AG04449 (cell line): ENCODE measurements around the gene PPDPF.
"Not testable (repeated sequence)": the region's sequence is repeated elsewhere in the genome, so short reads cannot be mapped to it uniquely, and the experiment has no call there.

Experiments
- CTCF ChIA-PET: fragments of 350-600 bp; formaldehyde crosslinking; extraction: SDS; loops from one replicate; lab custom pipeline; 2021; ENCODE audit warnings: antibody characterized with exemption; lab: Yijun Ruan, JAX
- POLR2A ChIA-PET: fragments of 400-600, 350-600 bp; formaldehyde crosslinking; extraction: SDS; loops from one replicate; lab custom pipeline; 2020; ENCODE audit warnings: antibody characterized with exemption, inconsistent platforms; lab: Yijun Ruan, JAX
- DNase-seq: peaks from one replicate; pipeline ENCODE4 v3.0.0-alpha.2; 2010; ENCODE audit warnings: low read depth, low spot score
- H3K4me3 ChIP-seq: 2 replicates; pipeline ENCODE4 v1.5.1; 2011; ENCODE audit warnings: low read depth, mild to moderate bottlenecking, control low read depth, low read length
- TF ChIP-seq, protein P1 (sequence below): IDR thresholded peaks from one replicate; pipeline ENCODE4 v1.5.1; 2011; ENCODE audit warnings: mild to moderate bottlenecking, moderate library complexity, low read length, control low read depth, inconsistent platforms; ENCODE audit not compliant: insufficient read depth; ENCODE audit errors: missing control alignments

The PPDPF gene

DNA sequence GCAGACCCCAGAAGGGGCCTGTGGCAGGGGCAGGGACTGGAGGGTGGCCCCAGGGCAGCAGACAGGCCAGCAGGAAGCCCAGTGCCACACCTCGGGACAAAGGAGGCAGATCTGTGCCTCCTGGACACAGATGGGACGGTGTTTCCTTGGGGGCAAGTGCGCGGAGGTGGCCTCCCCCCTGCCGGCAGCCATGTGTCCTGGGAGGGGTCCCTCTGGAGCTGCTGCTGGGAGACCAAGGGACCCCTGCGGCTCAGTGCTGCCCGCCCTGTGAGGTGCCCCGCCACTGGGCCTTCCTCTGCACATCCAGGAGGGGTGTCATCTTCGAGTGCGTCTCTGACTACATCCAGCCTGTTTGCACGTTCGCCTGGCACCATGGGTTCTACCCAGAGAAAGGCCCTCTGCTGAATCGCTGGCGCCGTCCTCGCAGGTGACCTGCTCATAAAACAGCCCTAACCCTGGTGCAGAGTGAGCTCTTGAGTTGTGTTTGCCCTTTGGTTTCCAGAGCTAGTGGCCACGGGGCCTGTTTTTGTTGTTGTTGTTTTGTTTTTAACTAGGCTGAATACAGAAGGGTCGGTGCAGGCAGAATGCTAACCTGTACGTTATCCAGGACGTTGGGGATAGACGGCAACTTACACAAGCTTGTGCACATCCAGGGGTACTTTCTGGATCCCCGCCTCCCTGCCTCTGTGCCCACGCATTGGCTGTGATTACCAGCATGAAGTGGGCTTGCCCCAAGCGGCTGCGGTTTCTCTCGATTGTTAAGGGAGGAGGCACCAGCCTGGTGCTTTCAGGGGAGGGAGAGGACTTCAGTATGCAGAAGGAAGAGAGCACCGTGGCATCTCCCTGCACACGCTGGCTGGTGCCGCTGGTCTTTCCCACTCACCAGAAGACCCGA lies 46.8 kb upstream of the PPDPF start:
- no peak overlapping the region for H3K4me3 ChIP-seq
- ChIA-PET CTCF (interaction anchor here (2.1 kb wide), 1 partner anchor 22 kb away, joined by 10 read pairs; no protein-coding TSS in a partner anchor), POLR2A (no interaction called here)
- TF ChIP-seq, protein P1, sequence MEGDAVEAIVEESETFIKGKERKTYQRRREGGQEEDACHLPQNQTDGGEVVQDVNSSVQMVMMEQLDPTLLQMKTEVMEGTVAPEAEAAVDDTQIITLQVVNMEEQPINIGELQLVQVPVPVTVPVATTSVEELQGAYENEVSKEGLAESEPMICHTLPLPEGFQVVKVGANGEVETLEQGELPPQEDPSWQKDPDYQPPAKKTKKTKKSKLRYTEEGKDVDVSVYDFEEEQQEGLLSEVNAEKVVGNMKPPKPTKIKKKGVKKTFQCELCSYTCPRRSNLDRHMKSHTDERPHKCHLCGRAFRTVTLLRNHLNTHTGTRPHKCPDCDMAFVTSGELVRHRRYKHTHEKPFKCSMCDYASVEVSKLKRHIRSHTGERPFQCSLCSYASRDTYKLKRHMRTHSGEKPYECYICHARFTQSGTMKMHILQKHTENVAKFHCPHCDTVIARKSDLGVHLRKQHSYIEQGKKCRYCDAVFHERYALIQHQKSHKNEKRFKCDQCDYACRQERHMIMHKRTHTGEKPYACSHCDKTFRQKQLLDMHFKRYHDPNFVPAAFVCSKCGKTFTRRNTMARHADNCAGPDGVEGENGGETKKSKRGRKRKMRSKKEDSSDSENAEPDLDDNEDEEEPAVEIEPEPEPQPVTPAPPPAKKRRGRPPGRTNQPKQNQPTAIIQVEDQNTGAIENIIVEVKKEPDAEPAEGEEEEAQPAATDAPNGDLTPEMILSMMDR: no peak
- no peak for DNase-seq

DNA sequence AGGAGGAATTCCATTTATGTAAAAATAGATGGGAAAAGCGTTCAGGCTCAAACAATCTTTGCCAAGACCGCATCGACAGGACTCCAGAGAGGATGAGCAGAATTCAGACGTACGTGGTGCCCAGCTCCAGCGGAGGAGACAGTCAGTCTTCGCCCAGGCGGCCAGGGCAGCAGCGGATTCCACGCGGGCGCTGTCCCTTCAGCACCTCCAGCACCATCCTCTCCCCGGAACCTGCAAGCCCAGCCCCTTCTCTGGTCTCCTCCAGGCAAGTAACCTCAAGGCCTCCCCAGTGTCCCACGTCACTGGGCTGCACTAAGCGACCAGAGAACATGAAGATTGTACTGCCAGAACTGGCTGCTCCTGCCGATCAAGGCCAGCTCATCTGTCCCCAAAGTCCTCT lies 45.4 kb upstream of the PPDPF start:
- TF ChIP-seq, protein P1: no peak
- no peak for DNase-seq
- no peak overlapping the region for H3K4me3 ChIP-seq
- CTCF ChIA-PET: interaction anchor here (0.7 to 2.1 kb wide), 2 partner anchors 10 to 21 kb away, joined by 3 to 10 read pairs; no protein-coding TSS in a partner anchor
- POLR2A ChIA-PET: no interaction called here

DNA sequence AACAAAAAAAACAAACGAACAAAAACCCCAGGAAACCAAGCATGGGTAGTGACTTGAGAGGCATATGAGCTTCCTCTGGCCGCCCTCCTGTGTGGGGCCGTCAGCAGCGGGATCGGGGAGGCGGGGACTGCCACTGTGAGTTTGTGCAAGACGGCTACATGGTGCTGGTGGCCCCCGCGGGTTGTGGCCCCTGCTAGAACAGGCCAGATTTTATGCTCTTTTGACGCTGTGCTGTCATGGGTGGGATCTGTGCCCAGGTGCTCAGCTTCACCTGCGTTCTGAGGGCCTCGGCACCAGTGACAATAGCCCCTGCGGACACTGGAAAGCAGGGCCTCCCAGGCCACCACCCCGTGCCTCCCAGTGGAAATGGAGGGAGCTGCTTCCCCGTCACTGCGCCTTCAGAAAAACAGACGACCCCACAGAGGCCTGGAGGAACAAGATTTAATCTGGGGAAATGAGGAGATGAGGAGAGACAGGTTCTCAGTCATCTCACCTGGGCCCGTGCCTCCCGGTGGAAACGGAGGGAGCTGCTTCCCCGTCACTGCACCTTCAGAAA lies 43.4 kb upstream of the PPDPF start:
- ChIA-PET POLR2A (no interaction called here), CTCF (interaction anchor here (3.5 kb wide), 1 partner anchor 19 kb away, joined by 15 read pairs; no protein-coding TSS in a partner anchor)
- TF ChIP-seq, protein P1: no peak
- no peak for DNase-seq
- H3K4me3 ChIP-seq: no peak overlapping the region

DNA sequence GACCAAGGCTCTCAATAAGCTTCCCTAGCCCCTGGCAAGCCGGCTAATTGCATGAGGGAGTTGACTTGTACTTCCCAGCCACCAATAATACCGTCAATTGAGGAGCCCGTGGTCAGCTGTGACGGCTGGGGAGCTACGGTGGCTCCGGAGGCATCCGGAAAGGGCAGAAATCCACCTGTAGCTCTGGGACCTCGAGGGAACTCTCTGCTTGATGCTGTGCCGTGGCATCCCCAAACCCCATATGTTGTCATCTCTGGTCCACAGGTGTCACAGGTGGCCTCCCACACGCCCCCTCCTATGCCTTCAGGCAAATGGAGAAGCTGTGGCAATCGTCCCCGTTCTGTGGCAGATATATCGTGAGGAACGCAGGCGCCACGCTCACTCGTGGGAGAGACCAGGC lies 42.6 kb upstream of the PPDPF start:
- ChIA-PET CTCF (interaction anchor here (1.4 to 3.5 kb wide), 2 partner anchors 18 to 43 kb away, joined by 4 to 15 read pairs; no protein-coding TSS in a partner anchor), POLR2A (no interaction called here)

DNA sequence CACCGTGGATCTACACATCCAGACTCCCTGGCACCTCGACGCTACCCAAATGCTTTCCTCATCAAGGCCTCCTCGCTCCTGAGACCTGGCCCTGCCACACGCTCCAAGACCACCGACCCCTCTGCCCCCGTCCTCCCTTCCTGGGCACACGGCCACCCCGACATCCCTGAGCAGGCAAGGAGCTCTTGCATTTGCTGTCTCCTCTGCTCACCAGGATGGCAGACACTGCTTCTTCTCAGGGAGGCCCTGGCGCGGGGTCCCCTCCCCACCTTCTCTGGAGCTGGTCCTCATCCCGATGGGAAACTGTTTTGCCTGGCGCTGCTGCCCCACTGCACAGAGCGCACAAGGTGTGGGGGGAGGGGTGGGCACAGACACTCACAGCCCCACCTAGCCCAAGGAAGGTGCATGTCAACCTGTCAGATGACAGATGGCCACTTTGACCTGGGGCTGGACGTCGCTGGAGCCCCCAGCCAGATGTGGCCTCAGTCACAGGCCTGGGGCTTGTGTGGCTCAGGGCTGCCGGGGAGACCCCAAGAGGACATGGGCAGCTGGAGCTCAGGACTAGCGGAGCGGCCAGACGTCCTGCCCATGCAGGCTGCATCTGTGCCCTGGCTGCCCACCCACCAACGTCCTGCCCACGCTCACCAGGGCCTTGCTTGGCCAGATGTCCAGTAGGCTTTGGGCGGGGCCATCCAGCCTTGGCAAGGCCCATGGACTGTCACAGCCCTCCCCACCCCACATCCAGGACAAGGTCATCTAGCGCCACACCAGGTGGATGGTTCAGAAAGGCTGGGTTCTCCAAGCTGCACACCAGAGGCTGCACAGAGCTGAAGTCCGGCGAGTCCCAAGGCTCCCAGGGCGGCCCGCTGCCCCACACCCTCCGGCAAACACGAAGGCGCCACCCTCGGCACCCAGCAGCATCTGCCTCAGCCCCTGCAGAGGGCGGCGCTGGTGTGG lies 41.9 kb upstream of the PPDPF start:
- ChIA-PET CTCF (interaction anchor here (1.4 to 3.5 kb wide), 2 partner anchors 18 to 44 kb away, joined by 4 to 15 read pairs; no protein-coding TSS in a partner anchor), POLR2A (no interaction called here)
- H3K4me3 ChIP-seq: no peak overlapping the region
- TF ChIP-seq, protein P1: no peak
- DNase-seq: no peak

More for the DNA sequence above, 42.6 kb upstream of the PPDPF start:
- TF ChIP-seq, protein P1: no peak
- no peak overlapping the region for H3K4me3 ChIP-seq
- DNase-seq: no peak

DNA sequence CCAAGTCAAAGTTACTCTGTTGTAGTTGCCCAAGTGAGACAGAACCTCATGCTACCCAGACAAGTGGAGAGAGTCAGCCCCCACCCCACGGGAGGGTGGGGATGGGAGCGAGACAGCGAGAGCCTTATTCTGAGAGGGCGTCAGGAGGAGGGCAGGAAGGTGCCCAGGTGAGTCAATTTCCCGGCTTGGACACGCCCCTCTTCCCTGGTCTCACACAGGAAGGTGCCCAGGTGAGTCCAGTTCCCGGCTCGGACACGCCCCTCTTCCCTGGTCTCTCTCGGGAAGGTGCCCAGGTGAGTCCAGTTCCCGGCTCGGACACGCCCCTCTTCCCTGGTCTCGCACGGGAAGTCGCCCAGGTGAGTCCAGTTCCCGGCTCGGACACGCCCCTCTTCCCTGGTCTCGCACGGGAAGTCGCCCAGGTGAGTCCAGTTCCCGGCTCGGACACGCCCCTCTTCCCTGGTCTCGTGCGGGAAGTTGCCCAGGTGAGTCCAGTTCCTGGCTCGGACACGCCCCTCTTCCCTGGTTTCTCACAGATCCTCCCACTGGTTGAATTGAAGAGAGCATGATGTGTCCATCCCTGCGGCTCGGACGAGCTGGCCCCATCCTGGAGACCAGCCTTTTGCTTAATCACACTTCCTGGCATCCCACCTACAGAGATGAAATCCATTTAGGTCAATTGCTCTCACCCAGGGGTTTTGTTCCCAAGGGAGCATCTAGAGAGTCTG lies 40.7 kb upstream of the PPDPF start:
- DNase-seq, POLR2A ChIA-PET, H3K4me3 ChIP-seq: not testable (repeated sequence)
- CTCF ChIA-PET: interaction anchor here (2.7 kb wide), 1 partner anchor 17 kb away, joined by 11 read pairs; no protein-coding TSS in a partner anchor
